OCI-M1 (cell line): ENCODE data around the gene NUP42.

Source experiments
- DNase-seq: peaks from one replicate; lab custom pipeline; 2025; lab: John Stamatoyannopoulos, UW

NUP42 gene

GRCh38 chr7:23234569-23235296 is 52.9 kb downstream of the NUP42 start:
- no peak for DNase-seq

DNA sequence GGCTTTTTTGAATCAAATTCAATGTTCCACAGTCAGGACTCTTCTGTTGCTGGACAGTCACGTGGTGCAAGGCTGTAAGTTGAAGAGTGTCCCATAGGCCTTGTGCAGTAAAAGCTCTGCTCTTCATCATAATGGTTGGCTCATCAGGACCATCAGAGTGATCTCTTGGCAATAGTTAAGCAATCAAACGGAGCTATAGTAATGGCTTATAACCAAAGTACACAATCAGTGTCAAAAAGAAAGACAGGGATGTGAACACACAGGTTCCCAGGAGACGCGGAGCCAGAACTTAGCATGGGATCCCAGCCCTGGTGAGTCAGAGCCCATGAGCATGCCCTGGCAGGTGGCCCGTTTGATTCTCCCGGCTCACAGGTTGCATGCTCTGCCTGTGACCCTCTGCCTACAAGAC is 54.0 kb downstream of the NUP42 start:
- DNase-seq = no peak

DNA sequence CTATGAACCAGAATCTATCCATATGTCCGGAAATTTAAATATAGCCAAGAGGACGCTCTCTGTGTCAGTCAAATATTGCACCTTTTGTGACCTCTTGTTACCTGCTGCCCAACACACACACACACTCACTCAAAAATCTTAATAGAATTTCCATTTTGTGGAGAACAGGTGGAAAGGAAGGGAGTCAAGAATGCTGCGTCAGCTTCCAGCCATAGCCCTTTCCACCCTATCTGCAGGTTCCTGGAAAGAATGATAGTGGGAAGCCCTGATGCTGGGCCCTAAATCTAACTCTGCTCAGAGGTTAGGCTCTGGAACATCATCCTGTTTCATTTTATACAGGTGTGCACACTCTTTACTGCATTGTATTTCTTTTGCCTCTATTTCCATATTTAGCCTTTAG is 55.2 kb downstream of the NUP42 start:
- no peak for DNase-seq

- no peak for DNase-seq
These were observed 57.3 kb downstream of the NUP42 start for GRCh38 chr7:23238983-23239652.

GRCh38 chr7:23239698-23240097 is 57.9 kb downstream of the NUP42 start:
- no peak for DNase-seq

DNA sequence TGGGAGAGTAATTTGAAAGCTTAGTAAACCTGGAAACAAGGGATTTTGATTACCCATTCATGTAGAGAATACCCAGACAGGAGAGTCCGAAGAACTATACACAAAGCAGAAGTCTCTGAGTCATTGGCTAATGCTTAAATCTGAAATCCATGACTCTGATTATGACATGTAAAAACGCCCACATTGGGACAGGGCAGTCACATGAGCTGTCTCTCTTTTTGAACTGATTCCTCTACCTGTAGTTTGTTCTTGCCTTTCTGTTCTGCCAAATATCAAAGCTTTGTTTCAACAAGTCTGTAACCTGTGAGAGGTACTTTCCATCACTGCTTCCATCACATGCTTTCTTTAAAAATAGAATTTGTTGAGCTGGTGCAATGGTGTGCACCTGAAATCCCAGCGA is 60.5 kb downstream of the NUP42 start:
- DNase-seq = no peak

DNA sequence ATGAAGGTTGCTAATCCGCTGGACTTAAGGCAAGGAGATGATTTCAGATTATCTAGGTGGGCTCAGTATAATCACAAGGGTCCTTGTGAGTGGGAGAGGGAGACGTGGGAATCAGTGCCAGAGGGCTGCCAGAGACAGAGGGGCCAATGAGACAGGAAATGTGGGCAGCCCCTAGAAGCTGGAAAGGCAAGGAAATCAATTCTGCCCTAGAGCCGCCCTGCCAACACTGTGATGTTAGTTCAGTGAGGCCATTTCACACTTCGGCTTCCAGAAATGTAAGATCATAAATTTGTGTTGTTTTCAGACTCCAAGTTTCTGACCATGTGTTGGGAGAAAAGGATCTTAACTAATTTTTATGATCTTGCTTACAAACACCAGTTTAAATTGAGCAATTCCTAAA is 61.1 kb downstream of the NUP42 start:
- DNase-seq = no peak

- no peak for DNase-seq
These were observed 64.7 kb downstream of the NUP42 start, which contains the start of gene GPNMB for GRCh38 chr7:23246555-23246954. Gene GPNMB (plus strand): TSS chr7:23246775. CDS start chr7:23246858, 83 bp downstream.

GRCh38 chr7:23247046-23247602 is 65.3 kb downstream of the NUP42 start:
- DNase-seq = no peak

- DNase-seq = no peak
These were observed 65.9 kb downstream of the NUP42 start for GRCh38 chr7:23247603-23248335.

- no peak for DNase-seq
These were observed 67.6 kb downstream of the NUP42 start for GRCh38 chr7:23249486-23249885.
